ENCODE data around the gene HYPK. TPM values are rescaled to one million over a fixed set of nuclear protein-coding genes. Genes with fewer than 3 reads are reported as not detected.
A peak's percentile ranks its signal among the peaks of the same experiment; 100 is the strongest.

HYPK gene
- total RNA-seq, 1 experiment from 2014 or later = 22.8 TPM

DNA sequence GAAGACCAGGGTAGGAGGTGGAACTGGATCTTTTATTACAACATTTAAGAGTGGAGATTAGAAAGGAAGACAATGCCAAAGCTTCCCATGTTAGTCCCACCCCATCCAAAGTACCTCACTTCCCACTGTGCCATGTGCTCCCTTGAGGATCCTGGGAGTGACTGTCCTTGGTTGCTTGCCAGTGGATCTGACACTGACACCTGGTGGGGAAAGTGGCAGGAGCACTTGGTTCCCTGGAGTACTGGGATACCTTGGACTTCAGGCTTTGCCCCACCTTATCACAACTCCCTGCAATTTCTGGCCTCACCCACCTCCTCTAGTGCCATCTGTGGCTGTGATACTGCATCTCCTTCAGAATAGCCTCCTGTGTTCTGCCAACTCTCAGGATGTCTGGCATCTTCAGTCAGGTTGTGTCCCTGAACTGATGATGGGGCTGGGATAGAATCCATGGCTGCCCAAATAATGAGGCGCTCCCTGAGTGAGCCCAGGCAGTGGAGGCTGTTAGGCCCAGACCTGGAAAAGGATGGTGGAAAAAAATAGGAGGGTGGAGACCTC lies 24.9 kb upstream of the HYPK start:
- peak overlapping the region; percentile 53 for H3K9ac ChIP-seq (ENCODE audit: low read length)
- no peaks in the 10 kb centered on the region for H3F3A ChIP-seq (ENCODE audit: low read length, unreplicated experiment)
- intact Hi-C loops (cut with micrococcal nuclease) = loop anchor here (1.0 kb wide), 1 partner anchor 29 kb away; the partner anchor contains the start of gene PDIA3
- peaks cover 10% of the 10 kb centered on the region; the same call in 1 of the 2 replicates for H3K79me2 ChIP-seq (ENCODE audit: low read length)
- ChIA-PET CTCF (no interaction called here), POLR2A (ENCODE audit: unreplicated experiment) (no interaction called here)
- peaks cover 34% of the 10 kb centered on the region for H3K36me3 ChIP-seq (ENCODE audit: low read depth, low read length)
- no peaks in the 10 kb centered on the region for H4K20me1 ChIP-seq (ENCODE audit: low read length)
- TF ChIP-seq, protein P1, sequence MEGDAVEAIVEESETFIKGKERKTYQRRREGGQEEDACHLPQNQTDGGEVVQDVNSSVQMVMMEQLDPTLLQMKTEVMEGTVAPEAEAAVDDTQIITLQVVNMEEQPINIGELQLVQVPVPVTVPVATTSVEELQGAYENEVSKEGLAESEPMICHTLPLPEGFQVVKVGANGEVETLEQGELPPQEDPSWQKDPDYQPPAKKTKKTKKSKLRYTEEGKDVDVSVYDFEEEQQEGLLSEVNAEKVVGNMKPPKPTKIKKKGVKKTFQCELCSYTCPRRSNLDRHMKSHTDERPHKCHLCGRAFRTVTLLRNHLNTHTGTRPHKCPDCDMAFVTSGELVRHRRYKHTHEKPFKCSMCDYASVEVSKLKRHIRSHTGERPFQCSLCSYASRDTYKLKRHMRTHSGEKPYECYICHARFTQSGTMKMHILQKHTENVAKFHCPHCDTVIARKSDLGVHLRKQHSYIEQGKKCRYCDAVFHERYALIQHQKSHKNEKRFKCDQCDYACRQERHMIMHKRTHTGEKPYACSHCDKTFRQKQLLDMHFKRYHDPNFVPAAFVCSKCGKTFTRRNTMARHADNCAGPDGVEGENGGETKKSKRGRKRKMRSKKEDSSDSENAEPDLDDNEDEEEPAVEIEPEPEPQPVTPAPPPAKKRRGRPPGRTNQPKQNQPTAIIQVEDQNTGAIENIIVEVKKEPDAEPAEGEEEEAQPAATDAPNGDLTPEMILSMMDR (conservative IDR thresholded peaks at IDR 0.05; ENCODE audit: low read depth, low read length) = peak; percentile 81
- TF ChIP-seq EZH2phosphoT487 (IDR thresholded peaks at IDR 0.05; ENCODE audit: borderline replicate concordance, low read length) = no peak
- no TSS peak for BruUV-seq (replicated peaks)
- peak; percentile 54 for ATAC-seq
- peak overlapping the region; percentile 44 for H3K27ac ChIP-seq (ENCODE audit: low read length)
- no peaks in the 10 kb centered on the region for H3K9me2 ChIP-seq (replicated peaks; ENCODE audit: low read length)
- peaks cover 17% of the 10 kb centered on the region; the same call in 1 of the 2 replicates for H3K4me1 ChIP-seq (ENCODE audit: insufficient read depth, low read length)
- peak overlapping the region; percentile 90; the same call in 1 of the 2 replicates for H2AFZ ChIP-seq (ENCODE audit: low read length)
- no peaks in the 10 kb centered on the region for H3K27me3 ChIP-seq (ENCODE audit: low read length)
- no peaks in the 10 kb centered on the region for H3K9me3 ChIP-seq (ENCODE audit: low read length)
- peak overlapping the region; percentile 82 for H3K4me2 ChIP-seq (ENCODE audit: low read length)
- peak; percentile 95 for DNase-seq
- peak overlapping the region; percentile 83 for H3K4me3 ChIP-seq (ENCODE audit: low read length)

DNA sequence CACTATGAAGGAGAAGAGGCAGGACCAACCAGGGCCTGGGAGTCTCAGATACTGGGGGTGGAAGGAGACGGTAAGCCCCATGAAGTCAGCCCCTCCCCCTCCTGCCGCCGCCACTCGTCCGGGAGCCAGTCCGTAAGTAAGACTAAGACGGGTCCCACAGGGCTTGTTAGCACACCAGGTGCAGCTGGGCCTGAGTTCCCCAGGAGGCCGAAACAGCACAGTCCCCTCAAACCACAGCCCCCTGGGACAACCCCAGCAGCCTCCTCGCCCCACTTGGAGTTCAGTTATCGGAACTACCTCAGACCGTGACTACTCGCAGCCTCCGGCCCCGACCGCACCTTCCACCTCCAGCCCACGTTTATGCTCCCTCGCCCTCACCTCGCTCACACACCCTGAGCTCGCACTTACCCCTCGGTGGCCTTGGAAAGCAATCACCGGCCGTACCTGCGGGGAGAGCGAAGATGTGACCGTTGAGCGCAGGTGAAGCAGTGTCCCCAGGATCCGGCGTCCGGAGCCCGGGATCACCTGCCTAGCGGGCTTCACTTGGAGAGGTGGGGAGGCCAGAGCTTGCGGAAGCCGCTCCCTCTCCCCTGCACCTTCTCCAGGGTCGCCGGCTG lies 24.2 kb upstream of the HYPK start:
- Histone ChIP-seq H4K20me1 (ENCODE audit: low read length) (no peaks in the 10 kb centered on the region), H3F3A (ENCODE audit: low read length, unreplicated experiment) (no peaks in the 10 kb centered on the region), H3K27ac (ENCODE audit: low read length) (no peak overlapping the region), H3K4me2 (ENCODE audit: low read length) (peak overlapping the region; percentile 82), H3K9me2 (replicated peaks; ENCODE audit: low read length) (no peaks in the 10 kb centered on the region), H3K79me2 (ENCODE audit: low read length) (peaks cover 10% of the 10 kb centered on the region; the same call in 1 of the 2 replicates), H2AFZ (ENCODE audit: low read length) (peak overlapping the region; percentile 90), H3K27me3 (ENCODE audit: low read length) (no peaks in the 10 kb centered on the region), H3K9ac (ENCODE audit: low read length) (peak overlapping the region; percentile 53), H3K9me3 (ENCODE audit: low read length) (no peaks in the 10 kb centered on the region), H3K4me1 (ENCODE audit: insufficient read depth, low read length) (peaks cover 17% of the 10 kb centered on the region; the same call in 1 of the 2 replicates), H3K4me3 (ENCODE audit: low read length) (peak overlapping the region; percentile 83), H3K36me3 (ENCODE audit: low read depth, low read length) (peaks cover 29% of the 10 kb centered on the region)
- TSS peak; percentile 52 for BruUV-seq (replicated peaks)
- peak; percentile 25 for DNase-seq
- CTCF ChIA-PET = interaction anchor here (1.1 kb wide), 1 partner anchor 48 kb away, joined by 4 read pairs; the partner anchor contains the start of gene MFAP1
- ATAC-seq = peak; percentile 18
- POLR2A ChIA-PET (ENCODE audit: unreplicated experiment) = interaction anchor here (0.5 to 0.6 kb wide), 2 partner anchors 265 to 380 kb away, joined by 3 to 5 read pairs; no protein-coding TSS in a partner anchor
- intact Hi-C loops (cut with micrococcal nuclease) = loop anchor here (1.0 to 2.0 kb wide), 2 partner anchors 17 to 22 kb away; partner anchors contain the start of gene SERF2
- TF ChIP-seq EZH2phosphoT487 (IDR thresholded peaks at IDR 0.05; ENCODE audit: borderline replicate concordance, low read length) = no peak
- TF ChIP-seq, protein P1 (conservative IDR thresholded peaks at IDR 0.05; ENCODE audit: low read depth, low read length) = no peak
- TF ChIP-seq EZH2 (IDR thresholded peaks at IDR 0.05; ENCODE audit: low read length, unreplicated experiment) = no peak
